Uterus (tissue), 4 donors: ENCODE results near the gene RASAL2. TPM values are rescaled to one million over a fixed set of nuclear protein-coding genes. Genes with fewer than 3 reads are reported as not detected.
"Not testable (repeated sequence)": the region's sequence is repeated elsewhere in the genome, so short reads cannot be mapped to it uniquely, and the experiment has no call there.

Experiments
- DNase-seq, 2 donors: peaks; one replicate each; pipeline ENCODE4 v3.0.0-alpha.2; 2019 to 2020
- H3K27ac ChIP-seq, 2 donors: fragments of 200-600 bp; sonication (generic); 1 replicate in 1 of 2; 2 replicates in 1 of 2; pipeline ENCODE4 v1.5.1; 2016 to 2018
- H3K27me3 ChIP-seq, 2 donors: fragments of 200-600 bp; sonication (generic); one replicate each; pipeline ENCODE4 v1.5.1; 2018 to 2019; ENCODE audit warnings: control low read depth in 1 of 2
- H3K36me3 ChIP-seq, 2 donors: fragments of 200-600 bp; sonication (generic); one replicate each; pipeline ENCODE4 v1.5.1; 2019; ENCODE audit warnings: control low read depth in 1 of 2
- H3K4me1 ChIP-seq, 2 donors: fragments of 200-600 bp; sonication (generic); one replicate each; pipeline ENCODE4 v1.5.1; 2018 to 2019; ENCODE audit warnings: control low read depth in 1 of 2
- H3K4me3 ChIP-seq, 2 donors: fragments of 200-600 bp; sonication (generic); 1 replicate in 1 of 2; 2 replicates in 1 of 2; pipeline ENCODE4 v1.5.1; 2018 to 2019; ENCODE audit warnings: mild to moderate bottlenecking in 1 of 2
- H3K9me3 ChIP-seq, 2 donors: fragments of 200-600 bp; sonication (generic); one replicate each; pipeline ENCODE4 v1.5.1; 2019; ENCODE audit warnings: control low read depth in 1 of 2
- POLR2A ChIP-seq, 2 donors: fragments of 450-650 bp; IDR thresholded peaks; one replicate each; pipeline ENCODE4 v1.6.1; 2016; ENCODE audit warnings: antibody characterized with exemption in 2 of 2, mild to moderate bottlenecking in 1 of 2, moderate library complexity in 1 of 2
- intact Hi-C: fragments of 100-400 bp; cut with DNase I; formaldehyde crosslinking; loops from one replicate; pipeline ENCODE4 v1.15.1; 2023; ENCODE audit warnings: low total_unique reads
- total RNA-seq, 4 donors: library from RNA; depleted of rRNA in 3 of 4; stranded (reverse); fragments of >200 nt in 3 of 4; gene quantifications; one replicate each; pipeline versions ENCODE4 v1.1.0 to v1.2.4, GENCODE V29; 2014 to 2023
- TF ChIP-seq, protein P1 (sequence below), 4 experiments: fragments of 200-600 bp in 2 of 4; fragments of 450-650 bp in 2 of 4; sonication (generic) in 2 of 4; IDR thresholded peaks; one replicate each; pipeline ENCODE4 v1.5.1; 2016 to 2019; ENCODE audit warnings: antibody characterized with exemption in 4 of 4, mild to moderate bottlenecking in 2 of 4, moderate library complexity in 1 of 4
- donor health status: DM: yes; HTN: yes; CAD: no.

Gene RASAL2
- total RNA-seq, 4 donors from 2014 or later, result 10.0 to 42.5 (median 29.8) TPM

DNA sequence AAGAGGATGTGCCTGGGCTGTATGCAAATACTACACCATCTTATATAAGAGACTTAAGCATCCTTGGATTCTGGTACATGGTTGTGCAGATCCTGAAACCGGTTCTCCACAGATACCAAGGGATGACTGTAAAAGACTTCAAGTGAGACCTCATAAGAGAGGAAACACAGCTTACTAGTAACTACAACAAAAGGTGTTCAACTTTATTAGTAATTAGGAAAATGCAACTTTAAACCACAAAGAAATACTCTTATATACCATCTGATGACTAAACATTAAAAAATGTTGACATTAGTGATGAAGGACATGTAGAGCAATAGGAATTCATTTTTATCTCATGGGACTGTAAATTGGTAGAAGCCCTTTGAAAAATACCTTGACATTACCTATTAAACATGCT lies 102.7 kb downstream of the RASAL2 start:
- Histone ChIP-seq H3K9me3 (no peaks in the 10 kb centered on the region), H3K27me3 (no peaks in the 10 kb centered on the region), H3K4me3 (no peak overlapping the region), H3K27ac (no peak overlapping the region), H3K36me3 (no peaks in the 10 kb centered on the region), H3K4me1 (no peaks in the 10 kb centered on the region)
- DNase-seq, result no peak
- TF ChIP-seq, protein P1, sequence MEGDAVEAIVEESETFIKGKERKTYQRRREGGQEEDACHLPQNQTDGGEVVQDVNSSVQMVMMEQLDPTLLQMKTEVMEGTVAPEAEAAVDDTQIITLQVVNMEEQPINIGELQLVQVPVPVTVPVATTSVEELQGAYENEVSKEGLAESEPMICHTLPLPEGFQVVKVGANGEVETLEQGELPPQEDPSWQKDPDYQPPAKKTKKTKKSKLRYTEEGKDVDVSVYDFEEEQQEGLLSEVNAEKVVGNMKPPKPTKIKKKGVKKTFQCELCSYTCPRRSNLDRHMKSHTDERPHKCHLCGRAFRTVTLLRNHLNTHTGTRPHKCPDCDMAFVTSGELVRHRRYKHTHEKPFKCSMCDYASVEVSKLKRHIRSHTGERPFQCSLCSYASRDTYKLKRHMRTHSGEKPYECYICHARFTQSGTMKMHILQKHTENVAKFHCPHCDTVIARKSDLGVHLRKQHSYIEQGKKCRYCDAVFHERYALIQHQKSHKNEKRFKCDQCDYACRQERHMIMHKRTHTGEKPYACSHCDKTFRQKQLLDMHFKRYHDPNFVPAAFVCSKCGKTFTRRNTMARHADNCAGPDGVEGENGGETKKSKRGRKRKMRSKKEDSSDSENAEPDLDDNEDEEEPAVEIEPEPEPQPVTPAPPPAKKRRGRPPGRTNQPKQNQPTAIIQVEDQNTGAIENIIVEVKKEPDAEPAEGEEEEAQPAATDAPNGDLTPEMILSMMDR (IDR thresholded peaks at IDR 0.05), result no peak
- no peak for TF ChIP-seq POLR2A (IDR thresholded peaks at IDR 0.05)
- intact Hi-C loops, result no loop called here

DNA sequence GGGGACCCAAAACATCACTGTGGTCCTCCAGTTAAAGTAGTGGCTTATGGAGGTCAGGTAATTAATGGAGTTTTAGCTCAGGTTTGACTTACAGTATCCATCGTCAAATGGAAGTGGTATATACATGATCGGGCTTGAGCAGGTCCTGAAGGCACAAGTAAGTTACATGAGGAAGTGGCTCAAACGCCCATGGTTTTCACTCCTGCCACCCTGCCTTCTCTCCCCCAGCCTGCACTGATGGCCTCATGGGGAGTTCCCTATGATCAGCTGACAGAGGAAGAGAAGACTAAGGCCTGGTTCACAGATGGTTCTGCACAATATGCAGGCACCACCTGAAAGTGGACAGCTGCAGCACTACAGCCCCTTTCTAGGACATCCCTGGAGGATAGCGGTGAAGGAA lies 108.2 kb downstream of the RASAL2 start:
- H3K4me1 ChIP-seq, H3K36me3 ChIP-seq, DNase-seq, intact Hi-C loops, H3K27me3 ChIP-seq, H3K27ac ChIP-seq, H3K4me3 ChIP-seq, H3K9me3 ChIP-seq: not testable (repeated sequence)

DNA sequence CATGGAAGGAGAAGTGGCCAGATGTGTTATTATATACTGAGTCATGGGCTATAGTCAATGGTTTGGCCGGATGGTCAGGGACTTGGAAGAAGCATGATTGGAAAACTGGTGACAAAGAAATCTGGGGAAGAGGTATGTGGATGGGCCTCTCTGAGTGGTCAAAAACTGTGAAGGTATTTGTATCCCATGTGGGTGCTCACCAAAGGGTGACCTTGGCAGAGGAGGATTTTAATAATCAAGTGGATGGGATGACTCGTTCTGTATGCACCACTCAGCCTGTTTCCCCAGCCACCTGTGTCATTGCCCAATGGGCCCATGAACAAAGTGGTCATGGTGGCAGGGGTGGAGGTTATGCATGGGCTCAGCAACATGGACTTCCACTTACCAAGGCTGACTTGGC lies 108.6 kb downstream of the RASAL2 start:
- intact Hi-C loops, H3K36me3 ChIP-seq, H3K9me3 ChIP-seq, H3K4me3 ChIP-seq, H3K27ac ChIP-seq, H3K27me3 ChIP-seq, H3K4me1 ChIP-seq, DNase-seq: not testable (repeated sequence)

DNA sequence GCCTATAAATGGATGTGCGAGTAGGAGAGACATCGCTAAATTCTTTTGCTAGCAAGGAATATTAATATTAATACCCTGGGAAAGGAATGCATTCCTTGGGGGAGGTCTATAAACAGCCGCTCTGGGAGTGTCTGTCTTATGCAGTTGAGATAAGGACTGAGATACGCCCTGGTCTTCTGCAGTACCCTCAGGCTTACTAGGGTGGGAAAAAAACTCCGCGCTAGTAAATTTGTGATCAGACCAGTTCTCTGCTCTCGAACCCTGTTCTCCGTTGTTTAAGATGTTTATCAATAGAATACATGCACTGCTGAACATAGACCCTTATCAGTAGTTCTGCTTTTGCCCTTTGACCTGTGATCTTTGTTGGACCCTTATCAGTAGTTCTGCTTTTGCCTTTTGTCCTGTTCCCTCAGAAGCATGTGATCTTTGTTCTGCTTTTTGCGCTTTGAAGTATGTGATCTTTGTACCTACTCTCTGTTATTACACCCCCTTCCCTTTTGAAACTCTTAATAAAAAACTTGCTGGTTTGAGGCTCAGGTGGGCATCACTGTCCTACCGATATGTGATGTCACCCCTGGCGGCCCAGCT lies 114.5 kb downstream of the RASAL2 start:
- H3K27ac ChIP-seq, H3K4me3 ChIP-seq, H3K27me3 ChIP-seq, H3K36me3 ChIP-seq, H3K4me1 ChIP-seq, DNase-seq, intact Hi-C loops: not testable (repeated sequence)
- peaks cover 0 to 16% of the 10 kb centered on the region in 2 donors for H3K9me3 ChIP-seq

DNA sequence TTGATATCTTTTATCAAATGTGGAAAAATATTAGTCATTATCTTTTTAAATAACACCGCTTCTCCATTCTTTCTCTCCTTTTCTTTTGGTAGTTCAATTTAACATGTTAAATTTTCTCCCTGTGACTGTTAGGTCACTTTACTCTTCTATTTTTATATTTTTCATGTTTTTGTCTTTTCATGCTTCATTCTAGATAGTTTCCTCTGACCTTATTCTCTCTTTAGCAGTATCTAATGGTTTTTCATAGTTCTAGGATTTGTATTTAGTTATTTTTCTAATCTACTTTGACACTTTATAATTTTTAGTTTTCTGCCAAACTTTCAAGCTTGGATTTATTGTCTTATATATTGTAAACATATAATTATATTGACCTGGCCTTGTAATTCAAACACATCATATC lies 116.0 kb downstream of the RASAL2 start:
- H3K27ac ChIP-seq, result no peak overlapping the region
- no peak for DNase-seq
- H3K9me3 ChIP-seq, result peaks cover 0 to 16% of the 10 kb centered on the region in 2 donors
- H3K4me3 ChIP-seq, result no peak overlapping the region
- intact Hi-C loops, result no loop called here
- TF ChIP-seq, protein P1 (IDR thresholded peaks at IDR 0.05), result no peak
- TF ChIP-seq POLR2A (IDR thresholded peaks at IDR 0.05), result no peak
- no peaks in the 10 kb centered on the region for H3K36me3 ChIP-seq
- no peaks in the 10 kb centered on the region for H3K4me1 ChIP-seq
- no peaks in the 10 kb centered on the region for H3K27me3 ChIP-seq

DNA sequence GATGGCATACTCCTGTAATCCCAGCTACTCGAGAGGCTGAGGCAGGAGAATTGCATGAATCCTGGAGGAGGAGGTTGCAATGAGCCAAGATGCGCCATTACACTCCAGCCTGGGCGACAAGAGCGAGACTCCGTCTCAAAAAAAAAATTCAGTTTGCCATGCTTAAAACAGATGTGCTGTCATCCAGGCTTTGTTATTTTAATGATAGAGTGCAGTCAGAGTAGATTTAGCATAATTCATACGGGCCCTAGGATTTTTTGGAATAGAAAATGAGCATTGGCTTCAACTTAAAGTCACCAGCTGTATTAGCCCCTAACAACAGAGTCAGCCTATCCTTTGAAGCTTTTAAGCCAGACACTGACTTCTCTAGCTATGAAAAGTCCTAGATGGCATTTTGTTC lies 124.6 kb downstream of the RASAL2 start:
- TF ChIP-seq, protein P1 (IDR thresholded peaks at IDR 0.05), result no peak
- no peak for TF ChIP-seq POLR2A (IDR thresholded peaks at IDR 0.05)
- Histone ChIP-seq H3K36me3 (no peaks in the 10 kb centered on the region), H3K27me3 (no peaks in the 10 kb centered on the region), H3K27ac (no peak overlapping the region), H3K4me1 (no peaks in the 10 kb centered on the region), H3K9me3 (no peaks in the 10 kb centered on the region), H3K4me3 (no peak overlapping the region)
- intact Hi-C loops, result no loop called here
- no peak for DNase-seq

DNA sequence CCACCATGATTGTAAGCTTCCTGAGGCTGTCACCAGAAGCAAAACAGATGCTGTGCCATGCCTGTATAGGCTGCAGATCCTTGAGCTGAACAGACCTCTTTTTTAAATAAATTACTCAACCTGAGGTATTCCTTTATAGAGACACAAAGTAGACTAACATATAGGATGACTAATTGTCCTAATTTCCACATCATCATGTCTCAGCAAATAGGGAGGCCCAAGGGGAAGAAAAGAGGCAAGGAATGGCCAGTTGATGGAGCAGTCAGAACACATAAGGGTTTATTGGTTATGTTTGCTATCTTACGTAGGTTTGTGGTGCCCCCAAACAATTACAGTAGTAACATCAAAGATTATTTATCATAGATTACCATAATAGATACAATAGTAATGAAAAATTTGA lies 126.2 kb downstream of the RASAL2 start:
- intact Hi-C loops, result no loop called here
- Histone ChIP-seq H3K4me1 (no peaks in the 10 kb centered on the region), H3K27ac (no peak overlapping the region), H3K4me3 (no peak overlapping the region), H3K9me3 (no peaks in the 10 kb centered on the region), H3K36me3 (no peaks in the 10 kb centered on the region), H3K27me3 (no peaks in the 10 kb centered on the region)
- no peak for DNase-seq
- TF ChIP-seq POLR2A (IDR thresholded peaks at IDR 0.05), result no peak
- TF ChIP-seq, protein P1 (IDR thresholded peaks at IDR 0.05), result no peak
